Measurements from ENCODE around the gene TEFM.
"Not testable (repeated sequence)": the region's sequence is repeated elsewhere in the genome, so short reads cannot be mapped to it uniquely, and the experiment has no call there.

TEFM gene

GRCh38 chr17:30920683-30921543 lies 14.9 kb upstream of the TEFM start:
- no peak for DNase-seq

DNA sequence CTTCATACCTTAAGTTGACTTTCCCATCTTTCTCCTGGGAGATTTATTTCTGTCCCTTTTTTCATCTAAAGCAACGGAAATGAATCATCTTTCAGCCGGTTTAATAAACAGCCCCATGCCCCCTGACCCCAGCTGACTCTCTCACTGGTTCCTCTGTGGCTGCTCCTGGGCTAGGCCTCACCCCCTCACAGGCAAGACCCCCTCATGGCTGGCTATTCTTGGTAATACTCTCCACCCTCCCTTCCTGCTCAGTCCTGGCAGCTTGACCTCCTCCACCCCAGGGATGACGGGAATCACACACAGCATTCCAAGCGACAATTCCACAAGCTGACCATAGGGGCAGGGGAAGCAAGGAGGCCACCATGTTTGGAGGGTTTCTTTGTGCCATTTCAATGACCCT lies 14.2 kb upstream of the TEFM start:
- no peak for DNase-seq

DNA sequence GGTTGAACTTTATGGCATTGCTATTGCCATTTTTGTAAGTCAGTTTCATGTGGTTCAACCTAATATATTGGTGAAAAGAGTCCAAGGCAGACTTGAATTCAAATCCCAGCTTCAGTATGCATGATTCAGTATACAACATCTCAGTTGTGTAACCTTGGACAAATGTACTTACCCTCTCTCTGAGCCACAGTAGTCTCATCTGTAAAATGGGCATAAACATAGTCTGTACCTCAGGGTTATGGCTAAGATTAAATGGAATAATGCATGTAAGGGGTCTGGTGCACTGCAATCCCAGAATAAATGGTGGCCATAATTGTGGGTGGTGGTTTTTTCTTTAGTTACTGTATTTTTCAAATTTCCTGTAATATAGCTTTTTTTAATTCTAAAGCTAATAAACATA lies 11.0 kb upstream of the TEFM start:
- no peak for DNase-seq

GRCh38 chr17:30915833-30916611 lies 10.0 kb upstream of the TEFM start:
- no peak for DNase-seq

GRCh38 chr17:30913955-30914354 lies 7.9 kb upstream of the TEFM start:
- DNase-seq = no peak

DNA sequence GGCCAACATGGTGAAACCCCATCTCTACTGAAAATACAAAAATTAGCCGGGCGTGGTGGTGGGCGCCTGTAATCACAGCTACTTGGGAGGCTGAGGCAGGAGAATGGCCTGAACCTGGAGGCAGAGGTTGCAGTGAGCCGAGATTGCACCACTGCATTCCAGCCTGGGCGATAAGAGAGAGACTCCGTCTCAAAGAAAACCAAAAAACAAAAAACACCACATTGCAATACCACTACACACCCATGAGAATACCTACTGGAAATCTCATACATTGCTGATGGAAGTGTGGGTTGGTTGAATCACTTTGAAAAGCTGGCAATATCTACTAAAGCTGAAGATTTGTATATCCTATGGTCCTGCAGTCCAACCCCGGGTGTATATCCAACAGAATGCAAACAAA lies 4.1 kb upstream of the TEFM start:
- not testable (repeated sequence) for DNase-seq

DNA sequence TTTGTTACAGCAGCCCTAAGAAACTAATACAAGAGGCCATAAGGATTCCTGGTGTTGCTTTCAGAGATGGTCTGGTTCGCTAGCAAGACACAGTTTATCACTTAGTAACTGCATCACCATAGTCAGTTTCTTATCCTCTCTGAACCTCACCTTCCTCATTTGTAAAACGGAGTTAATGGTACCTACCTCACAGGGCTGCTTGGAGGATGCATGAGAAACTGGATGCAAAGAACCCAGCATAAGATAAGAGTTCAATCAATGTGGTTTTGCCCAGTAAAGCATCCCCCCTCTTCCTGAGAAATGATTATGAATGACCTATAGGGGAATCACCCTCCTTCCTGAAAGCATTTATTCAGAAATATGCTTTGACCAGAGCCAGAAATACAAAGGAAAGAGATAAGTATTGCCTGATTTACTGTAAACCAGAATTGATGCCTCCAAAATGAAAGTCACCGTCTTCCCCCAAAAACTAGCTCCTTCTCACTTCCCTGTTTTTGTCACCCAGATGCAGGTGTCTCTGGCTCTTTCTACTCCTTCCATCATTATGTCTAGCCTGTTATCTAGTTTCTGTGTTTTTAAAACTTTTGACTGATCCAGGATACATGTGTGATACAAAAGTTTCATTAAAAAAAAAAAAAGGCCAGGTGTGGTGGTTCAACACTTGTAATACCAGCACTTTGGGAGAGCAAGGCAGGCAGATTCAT lies 2.8 kb upstream of the TEFM start:
- DNase-seq = no peak

DNA sequence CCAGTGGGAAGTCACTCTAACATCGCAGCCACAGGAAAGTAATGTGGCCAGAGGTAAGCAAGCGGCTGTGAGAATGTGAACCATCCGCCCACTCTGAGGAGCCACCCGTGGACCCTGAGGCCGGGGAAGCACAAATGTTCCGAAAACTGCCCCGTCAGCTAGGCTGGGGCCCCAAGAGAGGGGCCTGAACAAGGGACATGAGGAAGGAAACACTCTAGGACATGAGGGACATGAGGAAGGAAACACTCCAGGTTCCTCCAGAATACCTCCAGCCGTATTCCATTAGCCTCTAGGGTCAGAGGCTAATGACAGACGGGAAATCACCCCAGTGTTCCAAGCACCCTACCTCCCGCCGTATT lies 317 bp downstream of the TEFM start:
- DNase-seq = no peak

DNA sequence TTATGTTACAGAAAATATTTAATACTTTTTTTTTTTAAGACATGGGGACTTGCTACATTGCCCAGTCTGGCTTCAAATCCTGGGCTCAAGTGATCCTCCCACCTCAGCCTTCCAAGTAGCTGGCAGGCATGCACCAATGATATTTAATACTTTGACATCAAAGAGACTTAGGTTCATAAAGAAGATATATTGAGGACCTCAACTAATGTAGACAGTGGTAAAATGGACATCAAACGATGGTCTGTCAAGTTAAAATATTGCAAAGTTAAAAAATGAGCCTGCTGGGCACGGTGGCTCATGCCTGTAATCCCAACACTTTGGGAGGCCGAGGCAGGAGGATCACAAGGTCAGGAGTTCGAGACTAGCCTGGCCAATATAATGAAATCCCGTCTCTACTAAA lies 8.7 kb downstream of the TEFM start:
- DNase-seq = no peak

GRCh38 chr17:30894236-30894635 lies 11.8 kb downstream of the TEFM start:
- DNase-seq = no peak

GRCh38 chr17:30886187-30886586 lies 19.9 kb downstream of the TEFM start:
- no peak for DNase-seq

DNA sequence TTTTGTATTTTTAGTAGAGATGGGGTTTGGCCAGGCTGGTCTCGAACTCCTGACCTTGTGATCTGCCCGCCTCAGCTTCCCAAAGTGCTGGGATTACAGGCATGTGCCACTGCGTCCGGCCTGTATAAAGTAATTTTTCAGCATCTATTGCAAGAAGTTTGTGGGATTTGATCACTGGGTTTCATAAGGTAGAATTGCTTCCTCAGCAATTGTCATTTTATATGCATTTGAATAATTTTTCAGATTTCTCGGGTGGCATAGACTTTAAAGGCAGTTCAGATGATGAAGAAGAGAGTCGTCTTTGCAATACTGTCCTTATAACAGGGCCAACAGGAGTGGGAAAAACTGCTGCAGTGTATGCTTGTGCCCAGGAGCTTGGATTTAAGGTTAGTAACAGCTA lies 37.0 kb downstream of the TEFM start:
- DNase-seq = no peak

DNA sequence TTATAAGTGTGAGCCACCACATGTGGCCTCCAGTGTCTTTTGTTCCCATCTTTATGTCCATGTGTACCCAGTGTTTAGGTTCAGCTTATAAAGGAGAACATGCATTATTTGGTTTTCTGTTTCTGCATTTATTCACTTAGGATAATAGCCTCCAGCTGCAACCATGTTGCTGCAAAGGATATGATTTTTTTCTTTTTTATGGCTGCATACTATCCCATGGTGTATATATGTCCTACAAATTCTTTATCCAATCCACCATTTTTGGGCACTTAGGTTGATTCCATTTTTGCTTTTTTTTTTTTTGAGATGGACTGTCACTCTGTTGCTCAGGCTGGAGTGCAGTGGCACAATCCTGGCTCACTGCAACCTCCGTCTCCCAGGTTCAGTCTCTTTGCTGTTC lies 41.4 kb downstream of the TEFM start:
- DNase-seq = no peak

GRCh38 chr17:30858556-30859250 lies 47.3 kb downstream of the TEFM start:
- DNase-seq = no peak

DNA sequence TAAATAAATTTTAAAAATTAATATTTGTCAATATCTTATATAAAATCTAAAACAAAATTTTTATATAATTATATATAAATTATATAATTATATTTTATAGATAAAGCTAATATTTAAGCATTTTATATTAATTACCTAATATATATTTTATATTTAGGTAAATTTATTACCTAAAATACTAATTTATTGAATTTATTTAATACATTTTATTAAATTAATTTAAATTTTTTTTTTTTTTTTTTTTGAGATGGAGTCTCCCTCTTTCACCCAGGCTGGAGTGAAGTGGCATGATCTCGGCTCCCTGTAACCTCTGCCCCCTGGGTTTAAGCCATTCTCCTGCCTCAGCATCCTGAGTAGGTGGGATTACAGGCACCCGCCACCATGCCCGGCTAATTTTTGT lies 51.9 kb downstream of the TEFM start:
- DNase-seq = no peak
